Activated CD4-positive, alpha-beta T cell treated with anti-CD3 and anti-CD28 coated beads for 4 hours (primary cell): ENCODE results near the gene DDX56.
"Not testable (repeated sequence)": the region's sequence is repeated elsewhere in the genome, so short reads cannot be mapped to it uniquely, and the experiment has no call there.

Source experiments
- DNase-seq, 2 donors: peaks; one replicate each; pipeline ENCODE4 v3.0.0-alpha.2; 2020

Gene DDX56

GRCh38 chr7:44561962-44562621 lies 11.6 kb downstream of the DDX56 start:
- DNase-seq, result no peak

GRCh38 chr7:44561481-44561880 lies 12.2 kb downstream of the DDX56 start:
- DNase-seq, result no peak

GRCh38 chr7:44559485-44559884 lies 14.2 kb downstream of the DDX56 start:
- peak in 1 of 2 donors; percentile 0 for DNase-seq

- DNase-seq, result no peak
These were observed 16.2 kb downstream of the DDX56 start for GRCh38 chr7:44557485-44557884.

GRCh38 chr7:44555350-44555749 lies 18.4 kb downstream of the DDX56 start:
- no peak for DNase-seq

- not testable (repeated sequence) for DNase-seq
These were observed 21.2 kb downstream of the DDX56 start for GRCh38 chr7:44552473-44553005.

GRCh38 chr7:44549457-44549856 lies 24.3 kb downstream of the DDX56 start:
- DNase-seq, result no peak

GRCh38 chr7:44548893-44549292 lies 24.8 kb downstream of the DDX56 start:
- no peak for DNase-seq

- DNase-seq, result no peak
These were observed 26.0 kb downstream of the DDX56 start for GRCh38 chr7:44547536-44548231.

GRCh38 chr7:44541876-44542610 lies 31.7 kb downstream of the DDX56 start:
- no peak for DNase-seq

- no peak for DNase-seq
These were observed 32.5 kb downstream of the DDX56 start, which contains the start of gene NPC1L1 for GRCh38 chr7:44541028-44541869. TSS of gene NPC1L1 (minus strand) at chr7:44541330. CDS start at chr7:44541259, 71 bp downstream.

- DNase-seq, result no peak
These were observed 33.1 kb downstream of the DDX56 start for GRCh38 chr7:44540592-44541027.

- DNase-seq, result no peak
These were observed 33.8 kb downstream of the DDX56 start for GRCh38 chr7:44539669-44540506.

- no peak for DNase-seq
These were observed 34.7 kb downstream of the DDX56 start for GRCh38 chr7:44538798-44539668.

- no peak for DNase-seq
These were observed 35.5 kb downstream of the DDX56 start for GRCh38 chr7:44538093-44538797.

- no peak for DNase-seq
These were observed 36.3 kb downstream of the DDX56 start for GRCh38 chr7:44537442-44537841.

GRCh38 chr7:44536090-44536489 lies 37.6 kb downstream of the DDX56 start:
- DNase-seq, result no peak

- no peak for DNase-seq
These were observed 38.2 kb downstream of the DDX56 start for GRCh38 chr7:44535348-44536064.

GRCh38 chr7:44534501-44534900 lies 39.2 kb downstream of the DDX56 start:
- DNase-seq, result peak; percentile 27 to 28
